ENCODE data around the gene ZNF579.
"Not testable (repeated sequence)": the region's sequence is repeated elsewhere in the genome, so short reads cannot be mapped to it uniquely, and the experiment has no call there.

Gene ZNF579

DNA sequence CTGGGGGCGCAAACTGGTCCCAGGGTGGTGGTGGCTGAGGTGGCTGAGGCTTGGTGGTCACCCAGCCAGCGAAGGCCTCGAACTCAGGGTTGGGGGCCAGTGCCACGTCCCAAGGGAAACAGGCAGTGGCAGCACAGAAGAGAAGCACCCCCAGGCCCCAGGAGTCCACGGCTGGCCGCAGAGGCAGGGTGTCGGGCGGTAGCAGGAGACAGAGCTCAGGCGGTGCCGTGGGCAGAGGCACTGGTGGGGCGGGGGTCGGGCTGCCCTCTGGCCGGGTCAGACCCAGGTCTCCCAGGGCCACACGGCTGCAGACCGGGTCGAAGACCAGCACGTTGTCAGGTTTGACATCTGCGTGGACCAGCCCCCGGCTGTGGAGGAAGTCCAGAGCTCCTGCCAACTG lies 39.6 kb downstream of the ZNF579 start:
- no peak for DNase-seq

DNA sequence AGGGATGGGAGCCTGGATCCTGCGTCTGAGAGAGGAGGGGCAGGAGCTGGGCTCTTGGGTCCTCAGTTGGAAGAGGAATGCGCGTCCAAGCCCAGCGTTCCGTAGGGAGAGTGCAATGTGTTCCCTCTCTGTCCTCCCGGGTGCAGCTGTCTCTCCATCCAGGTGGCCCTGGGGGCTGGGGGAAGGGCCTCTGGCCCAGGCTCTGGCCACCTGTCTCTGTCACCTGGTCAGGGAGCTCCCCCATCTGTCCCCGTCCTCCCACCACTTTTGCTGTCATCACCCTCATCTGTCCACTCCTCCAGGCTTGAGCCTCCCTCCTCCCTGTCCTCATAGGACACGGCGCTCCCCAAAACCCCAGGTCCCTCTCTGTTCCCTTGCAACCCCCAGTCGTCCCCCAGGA lies 40.0 kb downstream of the ZNF579 start:
- no peak for DNase-seq

DNA sequence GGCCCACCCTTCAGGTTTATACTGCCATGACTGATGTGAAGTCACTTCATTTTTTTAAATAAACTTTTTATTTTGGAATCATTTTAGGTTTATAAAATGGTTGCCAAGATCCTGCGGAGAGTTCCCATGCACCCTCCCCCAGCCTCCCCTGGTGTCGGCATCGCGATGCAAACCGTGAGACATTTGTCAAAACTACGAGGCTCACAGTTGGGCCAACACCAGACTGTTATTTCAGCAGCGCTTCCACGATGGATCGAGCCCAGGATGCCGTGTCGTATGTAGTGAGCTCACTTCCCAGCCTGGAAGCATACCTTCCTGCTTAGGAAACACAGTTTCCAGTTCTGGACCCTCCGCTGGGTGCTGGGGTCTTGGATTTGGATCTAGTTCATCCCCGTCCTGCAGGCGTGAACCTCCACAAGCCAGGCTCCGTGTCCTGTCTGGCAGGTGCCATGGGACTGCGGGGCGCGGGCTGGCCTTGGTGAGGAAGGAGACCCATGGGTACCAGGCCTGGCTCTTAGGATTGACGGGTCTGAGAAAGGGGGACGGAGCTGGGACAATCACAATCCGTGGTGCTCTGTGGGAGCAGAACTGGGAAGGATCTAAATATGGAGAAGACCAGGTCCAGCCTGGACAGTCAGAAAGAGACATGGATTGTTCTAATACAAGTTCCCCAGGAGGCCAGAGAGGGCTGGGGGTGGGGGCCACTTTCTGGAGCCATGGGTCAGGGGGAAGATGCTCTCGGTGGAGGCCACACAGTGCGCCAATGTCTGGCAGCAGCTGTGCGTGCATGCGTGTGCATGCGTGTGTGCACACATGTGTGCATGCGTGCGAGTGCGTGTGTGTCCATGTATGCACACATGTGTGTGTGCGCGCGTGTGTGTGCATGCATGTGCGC lies 41.3 kb downstream of the ZNF579 start:
- no peak for DNase-seq

DNA sequence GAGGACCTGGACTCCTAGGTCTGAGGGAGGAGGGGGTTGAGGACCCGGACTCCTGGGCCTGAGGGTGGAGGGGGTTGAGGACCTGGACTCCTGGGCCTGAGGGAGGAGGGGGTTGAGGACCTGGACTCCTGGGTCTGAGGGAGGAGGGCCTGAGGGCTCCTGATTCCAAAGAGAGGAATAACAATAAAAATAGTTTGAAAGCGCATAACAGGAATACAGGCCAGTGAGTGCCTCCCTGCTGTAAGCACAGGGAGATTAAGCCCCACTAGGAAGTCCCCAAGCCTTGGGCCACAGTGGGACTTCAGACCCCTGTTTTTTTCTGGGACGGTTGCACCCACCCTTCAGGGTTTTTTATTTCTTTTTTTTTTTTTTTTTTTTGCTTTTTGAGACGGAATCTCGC lies 42.5 kb downstream of the ZNF579 start:
- DNase-seq: no peak

DNA sequence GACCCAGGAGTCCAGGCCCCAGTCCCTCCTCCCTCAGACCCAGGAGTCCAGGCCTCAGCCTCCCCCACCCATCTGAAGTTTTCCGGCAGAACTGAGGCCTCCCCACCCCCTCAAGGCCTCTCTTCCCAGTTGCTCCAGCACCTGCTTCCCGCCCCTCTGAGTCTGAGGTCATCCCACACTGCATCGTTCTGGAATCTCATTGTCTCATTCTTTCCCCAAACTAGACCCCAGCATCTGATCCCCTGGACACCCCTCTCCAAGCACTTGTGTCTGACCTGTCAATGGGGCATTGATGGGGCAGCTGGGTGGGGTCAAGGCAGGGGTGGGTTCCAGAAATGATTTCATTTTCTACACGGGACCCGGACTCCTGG lies 42.9 kb downstream of the ZNF579 start:
- DNase-seq: no peak

DNA sequence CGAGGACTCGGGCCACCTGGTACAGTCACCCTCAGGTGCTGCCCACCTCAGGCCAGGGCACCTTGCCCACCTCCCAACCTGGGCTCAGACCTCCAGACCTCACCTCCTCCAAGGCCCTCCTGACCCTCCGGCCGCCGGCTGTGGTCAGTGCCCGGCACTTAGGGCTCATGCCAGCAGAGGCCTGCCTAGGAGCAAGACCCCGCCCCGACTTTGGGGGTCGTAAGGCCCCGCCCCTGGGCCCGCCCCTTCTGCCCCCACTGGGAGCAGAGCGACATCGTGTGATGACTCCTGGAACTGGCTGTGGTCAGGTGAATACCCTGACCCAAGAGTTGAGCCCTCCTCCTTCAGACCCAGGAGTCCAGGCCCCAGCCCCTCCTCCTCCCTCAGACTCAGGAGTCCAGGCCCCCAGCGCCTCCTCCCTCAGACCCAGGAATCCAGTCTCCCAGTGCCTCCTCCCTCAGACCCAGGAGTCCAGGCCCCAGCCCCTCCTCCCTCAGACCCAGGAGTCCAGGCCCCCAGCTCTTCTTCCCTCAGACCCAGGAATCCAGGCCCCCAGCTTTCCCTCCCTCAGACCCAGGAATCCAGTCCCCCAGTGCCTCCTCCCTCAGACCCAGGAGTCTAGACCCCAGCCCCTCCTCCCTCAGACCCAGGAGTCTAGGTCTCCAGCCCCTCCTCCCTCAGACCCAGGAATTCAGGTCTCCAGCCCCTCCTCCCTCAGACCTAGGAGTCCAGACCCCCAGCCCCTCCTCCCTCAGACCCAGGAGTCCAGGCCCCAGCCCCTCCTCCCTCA lies 43.5 kb downstream of the ZNF579 start, which contains the start of gene SBK2:
TSS of gene SBK2 (minus strand) at position 183 of the 790 bp plus-strand sequence. CDS start 839 bp downstream, outside the sequence.
- no peak for DNase-seq

DNA sequence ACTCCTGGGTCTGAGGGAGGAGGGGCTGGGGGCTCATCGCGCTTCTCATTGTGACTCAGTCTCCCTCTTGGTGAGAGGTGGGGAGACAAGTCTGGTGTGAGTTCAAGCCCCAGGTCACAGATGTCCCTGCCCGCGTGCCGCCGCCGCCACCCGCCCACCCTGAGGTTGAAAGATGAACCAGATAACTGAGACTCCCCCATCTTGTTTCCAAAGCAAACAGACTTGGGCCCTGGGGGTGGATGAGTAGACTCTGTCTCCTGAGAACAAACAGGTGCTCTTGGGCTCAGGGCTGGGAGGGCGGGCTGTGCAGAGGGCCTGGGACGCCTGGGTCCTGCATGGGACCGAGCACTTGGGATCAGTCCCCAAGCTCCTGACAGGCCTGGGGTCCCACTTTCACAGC lies 44.3 kb downstream of the ZNF579 start:
- no peak for DNase-seq

DNA sequence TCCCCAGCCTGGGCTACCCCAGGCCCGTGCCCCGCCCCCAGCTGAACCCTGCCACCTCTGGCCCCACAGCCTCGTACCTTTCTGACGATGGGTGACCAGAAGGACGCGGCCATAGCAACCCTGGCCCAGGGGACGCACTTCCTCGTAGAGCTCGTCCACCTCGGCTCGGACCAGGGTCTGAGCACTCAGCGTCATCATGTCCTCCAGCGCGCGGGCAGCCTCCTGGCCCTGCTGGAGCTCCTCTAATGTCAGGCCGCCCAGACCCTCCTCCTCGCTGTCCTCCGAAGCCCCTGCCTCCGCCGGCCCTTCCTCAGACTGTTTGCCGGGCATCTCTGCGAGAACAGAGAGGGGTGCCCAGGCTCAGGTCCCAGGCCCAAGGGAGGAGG lies 44.7 kb downstream of the ZNF579 start:
- no peak for DNase-seq

DNA sequence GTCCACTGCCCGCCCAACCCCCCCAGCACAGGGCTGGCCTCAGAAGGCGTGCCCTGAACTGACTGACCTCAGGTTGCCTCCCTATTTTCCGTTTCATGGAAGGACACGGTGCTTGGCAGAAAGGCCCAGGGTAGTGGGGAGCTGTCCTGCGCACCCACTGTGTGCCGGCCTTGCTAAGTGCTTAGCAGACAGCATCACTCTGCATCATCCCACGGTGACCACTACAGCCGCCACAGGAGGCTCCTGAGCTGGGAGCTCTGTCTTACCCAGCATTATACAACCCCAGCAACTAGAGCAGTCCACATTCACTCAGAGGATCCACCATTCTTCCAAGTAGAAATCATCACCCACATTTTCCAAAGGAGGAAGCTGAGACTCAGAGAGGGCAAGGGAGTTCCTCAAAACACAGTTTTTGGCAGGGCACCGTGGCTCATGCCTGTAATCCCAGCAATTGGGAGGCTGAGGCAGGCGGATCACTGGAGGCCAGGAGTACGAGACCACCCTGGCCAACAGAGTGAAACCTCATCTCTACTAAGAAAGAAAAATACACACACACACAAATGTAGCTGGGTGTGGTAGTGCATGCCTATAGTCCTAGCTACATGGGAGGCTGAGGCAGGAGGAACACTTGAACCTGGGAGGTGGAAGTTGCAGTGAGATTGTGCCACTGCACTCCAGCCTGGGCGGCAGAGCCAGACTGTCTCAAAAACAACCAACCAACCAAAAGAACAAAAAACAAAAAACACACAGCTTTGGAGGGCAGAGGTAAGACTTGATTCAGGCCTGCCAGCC lies 45.3 kb downstream of the ZNF579 start:
- DNase-seq: no peak

DNA sequence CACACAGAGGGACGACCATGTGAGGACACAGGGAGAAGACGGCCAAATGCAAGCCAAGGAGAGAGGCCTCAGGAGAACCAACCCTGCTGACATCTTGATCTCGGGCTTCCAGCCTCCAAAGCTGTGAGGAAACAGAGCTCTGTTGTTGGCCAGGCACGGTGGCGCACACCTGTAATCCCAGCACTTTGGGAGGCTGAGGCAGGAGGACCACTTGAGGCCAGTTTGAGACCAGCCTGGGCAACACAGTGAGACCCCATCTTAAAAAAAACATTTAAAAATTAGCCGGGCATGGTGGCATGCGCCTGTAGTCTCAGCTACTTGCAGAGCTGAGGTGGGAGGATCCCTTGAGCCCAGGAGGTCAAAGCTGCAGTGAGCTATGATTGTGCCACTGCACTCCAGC lies 46.4 kb downstream of the ZNF579 start:
- not testable (repeated sequence) for DNase-seq

DNA sequence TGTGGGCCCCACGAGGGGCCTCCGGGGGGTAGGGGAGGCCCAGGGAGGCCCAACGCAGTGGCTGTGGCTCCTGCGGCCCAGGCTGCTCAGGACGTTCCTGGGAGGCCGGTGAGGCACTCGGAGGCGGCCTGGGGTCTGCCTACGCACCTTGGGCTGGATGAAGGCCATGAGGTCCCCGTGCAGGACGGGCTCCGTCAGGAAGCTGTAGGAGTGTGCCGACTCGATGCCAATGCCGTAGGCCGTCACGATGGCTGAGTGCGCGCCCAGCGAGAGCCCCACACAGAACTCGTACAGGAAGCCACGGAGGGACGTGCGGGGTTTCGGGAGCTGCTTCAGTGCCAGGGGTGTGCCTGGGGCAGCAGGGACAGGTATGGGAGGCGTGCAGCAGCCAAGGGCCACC lies 49.7 kb downstream of the ZNF579 start:
- DNase-seq: no peak

DNA sequence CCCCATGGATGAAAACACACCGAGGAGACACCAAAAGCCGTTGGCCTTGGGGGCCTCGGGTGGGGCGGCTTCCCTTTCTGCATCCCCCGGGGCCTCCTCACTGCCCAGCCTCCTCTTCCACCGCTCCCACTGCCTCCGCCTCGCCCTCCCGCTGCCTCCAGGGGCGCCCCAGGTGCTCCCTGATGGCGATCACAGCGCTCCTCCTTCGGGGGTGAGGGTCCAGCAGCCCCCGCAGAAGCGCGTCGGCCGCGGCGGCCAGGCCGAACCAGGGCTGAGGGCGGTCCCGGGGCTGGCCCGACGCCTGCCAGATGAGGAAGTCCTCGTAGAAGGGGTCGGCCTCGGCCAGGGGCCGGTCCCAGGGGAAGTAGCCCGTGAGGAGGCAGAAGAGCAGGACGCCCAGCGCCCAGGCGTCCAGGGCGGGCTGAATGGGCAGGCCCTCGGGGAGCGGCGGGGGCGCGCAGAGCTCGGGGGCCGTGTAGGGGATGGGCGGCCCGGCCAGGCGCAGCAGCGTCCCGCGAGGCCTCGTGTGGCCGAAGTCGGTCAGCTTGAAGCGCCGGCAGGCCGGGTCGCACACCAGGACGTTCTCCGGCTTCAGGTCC lies 50.9 kb downstream of the ZNF579 start:
- DNase-seq: no peak

DNA sequence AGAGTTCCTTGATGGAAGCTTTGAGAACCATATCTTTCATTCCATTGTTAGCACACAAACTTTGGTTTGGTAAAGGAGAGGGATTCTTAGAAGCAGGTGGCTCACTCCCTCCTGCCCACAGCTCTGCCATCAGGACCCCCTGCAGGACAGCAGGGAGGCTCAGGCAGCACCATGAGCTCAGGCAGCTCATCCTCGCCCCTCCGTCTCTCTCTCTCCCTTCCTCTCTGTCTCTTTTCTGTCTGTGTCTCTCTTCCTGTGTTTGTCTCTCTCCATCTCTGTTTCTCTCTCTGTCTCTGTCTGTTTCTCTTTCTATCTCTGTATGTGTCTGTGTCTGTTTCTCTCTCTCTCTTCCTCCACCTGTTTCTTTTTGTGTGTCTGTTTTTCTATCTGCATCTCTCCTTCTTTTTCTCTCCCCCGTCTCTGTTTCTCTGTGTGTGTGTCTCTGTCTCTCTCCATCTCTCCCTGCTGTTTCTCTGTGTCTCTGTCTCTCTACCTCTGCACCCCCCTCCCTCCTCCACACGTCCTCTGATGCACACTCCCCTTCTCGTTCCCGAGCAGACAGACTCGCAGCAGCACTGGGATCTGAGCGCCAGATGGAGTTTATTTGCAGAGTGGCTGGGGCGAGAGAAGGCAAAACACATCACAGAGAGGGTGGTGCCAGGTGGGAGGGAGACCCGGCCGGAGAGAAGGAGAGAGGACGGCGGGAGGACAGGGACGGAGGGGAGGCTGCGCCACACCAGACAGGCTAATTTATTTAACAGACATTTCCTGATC lies 52.4 kb downstream of the ZNF579 start:
- DNase-seq: peak in 1 of 51 donors; percentile 4

DNA sequence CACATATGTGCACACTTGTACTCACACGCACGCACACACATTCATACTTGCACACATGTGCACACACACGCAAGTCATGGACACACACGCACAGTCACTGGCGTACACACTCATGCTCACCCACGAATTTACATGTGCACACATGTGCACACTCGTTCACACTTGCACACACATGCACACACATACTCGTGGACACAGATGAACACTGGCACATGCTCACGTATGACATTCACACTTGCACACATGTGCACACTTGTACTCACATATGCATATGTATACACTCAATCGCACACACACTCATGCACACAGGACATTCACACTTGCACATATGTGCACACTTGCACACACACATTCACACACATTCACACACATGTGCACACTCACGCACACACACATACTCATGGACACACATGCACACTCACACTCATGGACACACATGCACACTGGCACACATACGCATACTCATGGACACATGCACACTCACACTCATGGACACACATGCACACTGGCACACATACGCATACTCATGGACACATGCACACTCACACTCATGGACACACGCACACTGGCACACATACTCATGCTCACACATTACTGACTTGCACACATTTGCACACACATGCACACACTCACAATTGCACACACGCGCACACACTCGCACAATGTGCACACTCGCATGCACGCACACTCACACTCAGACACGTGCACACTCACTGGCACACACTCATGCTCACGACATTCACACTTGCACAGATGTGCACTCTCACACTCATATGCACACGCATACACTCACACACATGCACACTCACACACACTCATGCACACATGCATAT lies 53.2 kb downstream of the ZNF579 start:
- no peak for DNase-seq

Measured in hypothalamus (tissue), 51 donors.